Inflammatory macrophage treated with lipopolysaccharide for 4 hours (primary cell): ENCODE measurements around the gene DHX34.
"Not testable (repeated sequence)": the region's sequence is repeated elsewhere in the genome, so short reads cannot be mapped to it uniquely, and the experiment has no call there.

ENCODE experiments used
- DNase-seq: peaks from one replicate; pipeline ENCODE4 v3.0.0-alpha.2; 2020

DHX34 gene, protein sequence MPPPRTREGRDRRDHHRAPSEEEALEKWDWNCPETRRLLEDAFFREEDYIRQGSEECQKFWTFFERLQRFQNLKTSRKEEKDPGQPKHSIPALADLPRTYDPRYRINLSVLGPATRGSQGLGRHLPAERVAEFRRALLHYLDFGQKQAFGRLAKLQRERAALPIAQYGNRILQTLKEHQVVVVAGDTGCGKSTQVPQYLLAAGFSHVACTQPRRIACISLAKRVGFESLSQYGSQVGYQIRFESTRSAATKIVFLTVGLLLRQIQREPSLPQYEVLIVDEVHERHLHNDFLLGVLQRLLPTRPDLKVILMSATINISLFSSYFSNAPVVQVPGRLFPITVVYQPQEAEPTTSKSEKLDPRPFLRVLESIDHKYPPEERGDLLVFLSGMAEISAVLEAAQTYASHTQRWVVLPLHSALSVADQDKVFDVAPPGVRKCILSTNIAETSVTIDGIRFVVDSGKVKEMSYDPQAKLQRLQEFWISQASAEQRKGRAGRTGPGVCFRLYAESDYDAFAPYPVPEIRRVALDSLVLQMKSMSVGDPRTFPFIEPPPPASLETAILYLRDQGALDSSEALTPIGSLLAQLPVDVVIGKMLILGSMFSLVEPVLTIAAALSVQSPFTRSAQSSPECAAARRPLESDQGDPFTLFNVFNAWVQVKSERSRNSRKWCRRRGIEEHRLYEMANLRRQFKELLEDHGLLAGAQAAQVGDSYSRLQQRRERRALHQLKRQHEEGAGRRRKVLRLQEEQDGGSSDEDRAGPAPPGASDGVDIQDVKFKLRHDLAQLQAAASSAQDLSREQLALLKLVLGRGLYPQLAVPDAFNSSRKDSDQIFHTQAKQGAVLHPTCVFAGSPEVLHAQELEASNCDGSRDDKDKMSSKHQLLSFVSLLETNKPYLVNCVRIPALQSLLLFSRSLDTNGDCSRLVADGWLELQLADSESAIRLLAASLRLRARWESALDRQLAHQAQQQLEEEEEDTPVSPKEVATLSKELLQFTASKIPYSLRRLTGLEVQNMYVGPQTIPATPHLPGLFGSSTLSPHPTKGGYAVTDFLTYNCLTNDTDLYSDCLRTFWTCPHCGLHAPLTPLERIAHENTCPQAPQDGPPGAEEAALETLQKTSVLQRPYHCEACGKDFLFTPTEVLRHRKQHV

DNA sequence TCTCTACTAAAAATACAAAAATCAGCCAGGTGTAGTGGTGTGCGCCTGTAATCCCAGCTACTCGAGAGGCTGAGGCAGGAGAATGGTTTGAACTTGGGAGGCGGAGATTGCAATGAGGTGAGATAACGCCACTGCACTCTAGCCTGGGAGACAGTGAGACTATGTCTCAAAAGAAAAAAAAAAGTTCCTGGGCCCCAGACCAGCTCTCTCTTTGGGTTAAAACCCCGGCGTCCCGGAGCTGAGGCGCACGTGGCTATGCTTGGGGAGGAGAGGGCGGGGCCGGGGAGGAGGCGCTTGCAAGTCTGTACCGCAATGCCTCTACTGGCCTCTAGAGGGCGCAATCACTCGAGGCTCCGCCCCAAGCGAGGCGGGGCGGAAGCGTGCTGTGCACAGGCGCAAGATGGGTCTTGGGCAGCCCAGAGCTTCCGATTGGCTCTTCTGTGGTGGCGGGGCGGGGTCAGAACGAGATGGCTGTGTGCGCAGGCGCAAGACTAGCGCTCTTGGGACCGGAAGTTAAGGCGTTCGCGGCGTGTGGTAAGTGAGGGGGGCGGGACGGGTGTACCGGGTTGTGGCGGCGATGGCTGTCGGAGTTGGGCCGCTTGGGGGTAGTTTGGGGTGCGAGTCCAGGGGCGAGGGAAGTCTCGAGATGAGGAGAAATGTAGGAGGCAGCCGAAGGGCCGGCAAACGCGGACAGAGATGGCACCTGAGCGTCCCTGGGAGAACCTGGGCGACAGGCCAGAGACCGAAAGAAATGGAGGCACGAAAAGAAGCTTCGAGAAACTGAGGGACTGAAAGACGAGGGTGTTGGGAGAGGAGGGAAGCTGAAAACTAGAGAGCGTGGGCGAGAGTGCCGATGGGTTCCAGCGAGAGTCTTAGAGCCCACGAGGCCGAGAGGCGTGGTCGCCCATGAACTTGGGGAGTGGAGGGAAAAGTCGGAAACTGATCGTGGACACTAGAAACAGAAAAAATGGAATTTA is at the start of gene DHX34:
TSS of gene DHX34 (plus strand) at position 497 of the 977 bp plus-strand sequence. CDS start 3,716 bp downstream, outside the sequence.
- DNase-seq, result peak; percentile 99

DNA sequence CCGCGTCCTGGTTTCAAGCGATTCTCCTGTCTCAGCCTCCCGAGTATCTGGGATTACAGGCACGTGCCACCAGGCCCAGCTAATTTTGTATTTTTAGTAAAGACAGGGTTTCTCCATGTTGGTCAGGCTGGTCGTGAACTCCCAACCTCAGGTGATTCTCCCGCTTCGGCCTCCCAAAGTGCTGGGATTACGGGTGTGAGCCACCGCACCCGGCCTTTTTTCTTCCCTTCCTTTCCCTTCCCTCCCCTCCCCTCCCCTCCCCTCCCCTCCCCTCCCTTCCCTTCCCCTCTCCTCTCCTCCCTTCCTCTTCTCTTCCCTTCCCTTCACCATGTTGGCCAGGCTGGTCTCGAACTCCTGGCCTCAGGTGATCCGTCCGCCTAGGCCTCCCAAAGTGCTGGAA is 48.2 kb upstream of the DHX34 start:
- DNase-seq, result not testable (repeated sequence)

DNA sequence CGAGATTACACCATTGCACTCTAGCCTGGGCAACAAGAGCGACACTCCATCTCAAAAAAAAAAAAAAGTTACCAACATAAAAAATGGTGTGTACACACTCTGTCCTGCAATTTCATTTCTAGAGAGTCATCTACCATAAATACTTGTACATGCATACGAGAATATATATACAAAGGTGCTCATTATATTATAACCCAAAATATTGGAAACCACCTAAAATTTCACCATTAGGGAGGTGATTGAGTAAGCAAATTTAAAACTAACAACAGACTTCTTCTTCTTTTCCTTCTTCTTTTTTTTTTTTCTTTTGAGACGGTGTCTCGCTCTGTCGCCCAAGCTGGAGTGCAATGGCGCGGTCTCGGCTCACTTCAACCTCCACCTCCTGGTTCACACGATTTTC is 46.9 kb upstream of the DHX34 start:
- DNase-seq, result peak; percentile 69

DNA sequence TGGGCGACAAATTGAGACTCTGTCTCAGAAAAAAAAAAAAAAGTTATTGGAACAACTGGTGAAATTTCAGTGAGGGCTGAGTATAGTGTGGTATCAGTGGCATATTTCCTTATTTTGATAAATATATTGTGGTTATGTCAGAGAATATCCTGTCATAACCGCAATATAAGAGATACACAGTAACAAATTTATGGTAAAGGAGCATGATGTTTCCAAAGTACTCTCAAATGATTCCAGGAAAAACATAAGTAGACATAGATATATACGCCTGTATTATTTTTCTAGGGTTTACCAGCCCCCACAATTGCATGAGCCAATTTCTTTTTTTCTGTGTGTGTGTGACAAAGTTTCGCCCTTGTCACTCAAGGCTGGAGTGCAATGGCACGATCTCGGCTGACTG is 45.1 kb upstream of the DHX34 start:
- DNase-seq, result no peak

DNA sequence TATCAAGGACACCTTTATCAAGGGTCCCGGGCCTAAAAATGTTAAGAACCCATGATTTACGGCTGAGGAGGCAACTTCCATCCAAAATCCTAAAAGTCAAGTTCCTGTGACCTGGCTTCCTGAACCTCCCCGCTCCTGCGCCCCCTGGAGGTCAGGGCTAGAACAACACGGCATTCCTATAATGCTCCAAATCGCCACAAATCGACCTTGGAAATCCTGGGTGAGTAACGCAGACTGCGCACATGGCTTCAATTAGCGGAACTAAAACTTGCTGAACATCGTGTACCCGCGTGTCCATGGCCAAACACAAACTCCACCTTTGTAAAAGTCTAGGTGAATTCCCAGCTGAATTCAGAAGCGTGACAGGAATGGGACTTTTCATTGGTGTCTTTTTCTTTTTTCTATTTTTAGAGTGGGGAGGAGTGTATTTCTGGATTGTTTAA is 43.8 kb upstream of the DHX34 start:
- DNase-seq, result peak; percentile 73

DNA sequence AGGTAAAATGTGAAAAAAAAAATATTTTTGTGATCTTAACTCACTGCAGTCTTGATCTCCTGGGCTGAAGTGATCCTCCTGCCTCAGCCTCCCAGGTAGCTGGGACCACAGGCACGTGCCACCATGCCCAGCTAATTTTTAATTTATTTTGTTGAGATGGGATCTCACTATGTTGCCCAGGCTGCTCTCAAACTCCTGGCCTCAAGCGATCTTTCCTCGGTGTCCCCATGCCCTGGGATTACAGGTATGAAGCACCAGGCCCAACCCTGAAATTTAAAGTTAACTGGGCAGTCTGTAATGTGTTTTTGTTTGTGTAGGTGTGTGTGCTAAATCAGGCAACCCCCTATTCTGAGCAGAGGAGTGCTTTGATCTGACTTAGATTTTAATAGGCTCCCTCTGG is 42.8 kb upstream of the DHX34 start:
- no peak for DNase-seq

DNA sequence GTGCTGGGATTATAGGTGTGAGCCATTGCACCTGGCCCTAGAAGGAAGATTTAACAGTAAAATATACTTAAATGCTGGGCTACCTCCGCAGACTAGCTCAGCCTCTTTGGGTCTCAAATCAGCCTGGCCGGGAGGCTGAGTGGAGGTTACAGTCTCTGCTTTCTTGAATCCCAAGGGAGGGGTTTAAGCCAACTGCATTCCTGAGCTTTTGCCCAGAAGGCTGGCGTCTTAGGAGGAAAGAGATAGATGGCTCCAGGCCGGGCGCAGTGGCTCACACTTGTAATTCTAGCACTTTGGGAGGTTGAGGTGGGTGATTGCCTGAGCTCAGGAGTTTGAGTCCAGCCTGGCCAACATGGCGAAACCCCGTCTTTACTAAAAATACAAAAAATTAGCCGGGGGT is 40.1 kb upstream of the DHX34 start:
- DNase-seq, result no peak

DNA sequence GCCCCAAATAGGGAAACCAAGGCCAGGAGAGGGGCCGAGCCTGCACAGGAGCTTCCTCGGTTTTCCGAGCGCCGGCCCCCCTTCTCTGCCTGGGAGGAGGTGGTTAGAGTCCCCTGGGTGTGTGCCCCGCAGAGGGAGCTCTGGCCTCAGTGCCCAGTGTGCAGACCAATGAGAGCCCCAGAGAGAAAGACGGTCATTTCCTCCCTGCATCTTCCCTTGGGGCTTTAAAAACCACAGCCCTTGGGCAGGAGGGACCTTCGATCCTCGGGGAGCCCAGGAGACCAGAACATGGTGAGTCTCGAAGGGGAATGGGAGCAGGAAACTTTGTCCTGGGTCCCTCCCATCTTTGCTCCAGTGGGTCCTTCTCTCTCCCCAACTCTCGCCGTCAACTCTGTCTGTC is 39.5 kb upstream of the DHX34 start, which contains the start of gene C5AR1:
TSS of gene C5AR1 (plus strand) at position 254 of the 400 bp plus-strand sequence. CDS start at position 289, 35 bp downstream.
- DNase-seq, result peak; percentile 83

DNA sequence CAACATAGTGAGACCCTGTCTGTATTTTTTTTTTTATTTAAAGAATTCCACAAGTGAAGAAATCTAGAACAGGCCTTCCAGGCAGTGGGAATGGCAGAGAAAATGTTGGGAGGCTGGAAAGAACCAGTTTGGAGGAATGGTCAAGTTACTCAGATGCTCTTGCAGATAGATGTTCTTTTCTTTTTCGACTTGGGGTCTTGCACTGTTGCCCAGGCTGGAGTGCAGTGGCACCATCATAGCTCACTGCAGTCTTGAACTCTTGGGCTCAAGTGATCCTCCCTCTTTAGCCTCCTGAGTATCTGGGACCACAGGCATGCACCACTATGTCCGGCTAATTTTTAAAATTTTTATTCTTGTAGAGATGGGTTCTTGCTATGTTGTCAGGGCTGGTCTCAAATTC is 38.8 kb upstream of the DHX34 start:
- DNase-seq, result no peak

DNA sequence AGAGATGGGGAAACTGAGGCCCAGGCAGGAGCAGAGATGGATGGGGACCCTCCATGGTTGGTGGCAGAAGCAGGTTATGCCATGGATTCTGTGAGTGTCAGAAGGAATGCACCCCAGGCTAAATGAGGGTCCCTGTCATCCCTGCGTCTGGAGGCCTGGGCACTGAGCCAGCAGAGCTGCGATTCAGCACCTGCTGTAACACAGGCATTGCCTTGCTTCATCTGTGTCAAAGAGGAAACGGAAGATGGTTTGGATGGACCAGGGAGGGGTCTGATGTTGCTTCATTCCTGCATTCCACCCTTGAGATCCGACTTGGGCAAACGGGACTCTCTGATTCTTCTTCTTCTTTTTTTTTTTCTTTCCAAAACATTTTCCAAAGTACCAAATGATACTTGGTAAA is 38.3 kb upstream of the DHX34 start:
- DNase-seq, result peak; percentile 92

DNA sequence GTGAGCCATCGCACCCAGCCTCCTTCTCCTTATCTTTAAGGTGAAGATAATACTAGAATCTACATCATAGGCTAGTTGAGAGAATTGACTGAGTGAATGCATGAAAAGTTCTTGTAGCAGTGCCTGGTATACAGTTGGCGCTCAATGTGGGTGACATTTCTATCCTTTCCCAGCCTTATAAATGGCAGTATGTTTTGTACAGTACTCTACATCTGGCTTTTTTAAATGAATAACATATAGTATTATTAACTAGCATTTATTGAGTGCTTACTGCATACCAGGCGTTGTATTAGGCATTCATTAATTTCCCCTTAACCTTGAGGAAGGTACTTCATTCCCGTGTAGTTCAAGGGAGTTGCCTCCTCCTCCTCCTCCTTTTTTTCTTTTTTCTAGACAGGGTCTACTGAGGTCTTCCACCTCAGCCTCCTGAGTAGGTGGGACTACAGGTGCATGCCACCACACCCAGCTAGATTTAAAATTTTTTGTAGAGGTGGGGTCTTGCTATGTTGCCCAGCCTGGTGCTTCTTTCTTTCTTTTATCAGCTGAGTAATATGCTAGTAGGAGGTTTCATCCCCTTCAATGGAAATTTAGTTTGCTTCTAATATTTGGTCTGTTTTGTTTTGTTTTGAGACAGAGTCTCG is 36.6 kb upstream of the DHX34 start:
- DNase-seq, result no peak

DNA sequence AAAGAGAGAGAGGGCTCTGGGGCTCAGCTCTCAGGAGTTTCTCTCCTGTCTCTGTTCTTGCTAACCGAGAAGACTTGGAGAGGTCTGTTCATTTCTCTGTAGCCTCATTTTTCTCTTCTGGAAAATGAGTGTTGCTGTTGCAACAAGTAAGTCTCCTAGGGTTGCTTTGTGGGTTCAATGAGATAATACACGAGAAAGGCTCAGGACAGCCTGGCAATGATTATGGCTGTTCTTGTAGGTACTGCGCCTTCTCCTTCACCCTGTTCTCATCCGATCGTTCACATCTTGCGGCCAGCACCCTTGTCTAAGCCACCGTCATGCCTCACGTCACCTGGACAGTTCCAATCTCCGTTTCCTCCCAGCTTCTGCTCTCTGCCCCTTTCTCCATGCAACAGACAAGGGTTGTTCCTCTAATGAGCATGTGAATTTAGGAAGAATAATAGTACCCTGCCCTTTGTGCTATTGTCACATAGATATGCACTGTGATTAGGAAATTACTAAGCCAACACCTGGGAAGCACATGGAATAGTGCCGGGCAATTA is 35.3 kb upstream of the DHX34 start:
- DNase-seq, result peak; percentile 30

DNA sequence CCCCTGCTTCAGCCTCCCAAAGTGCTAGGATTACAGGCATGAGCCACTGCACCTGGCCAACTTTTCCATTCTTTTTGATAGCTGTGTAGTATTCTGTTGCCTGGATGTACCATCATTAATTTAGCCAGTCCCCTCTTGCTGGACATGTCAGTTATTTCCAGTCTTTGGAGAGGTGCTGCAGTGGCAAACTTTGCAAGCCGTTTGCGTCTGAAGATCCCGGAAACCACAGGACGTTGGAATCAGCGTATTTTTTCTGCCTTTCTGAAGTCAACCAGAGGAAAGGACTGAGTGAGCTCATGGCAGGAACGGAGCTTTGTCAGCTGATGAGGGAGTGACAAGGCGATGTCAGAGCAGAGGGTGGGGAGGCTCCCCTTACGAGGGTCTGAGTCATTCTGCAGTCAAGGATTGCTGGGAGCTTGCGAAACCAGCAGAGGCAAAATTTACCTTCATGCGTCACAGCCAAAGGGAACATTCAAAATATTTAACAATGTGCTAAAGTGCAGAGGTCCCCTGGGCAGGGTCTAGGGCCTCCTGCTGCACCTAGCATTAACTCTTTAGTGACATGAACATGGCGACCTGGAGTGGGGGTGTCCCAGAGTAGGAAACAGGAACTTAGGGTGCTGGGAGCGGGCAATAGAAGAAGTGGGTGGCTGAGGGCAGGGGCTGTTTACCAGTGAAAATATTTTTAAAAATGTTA is 33.8 kb upstream of the DHX34 start:
- DNase-seq, result peak; percentile 99

DNA sequence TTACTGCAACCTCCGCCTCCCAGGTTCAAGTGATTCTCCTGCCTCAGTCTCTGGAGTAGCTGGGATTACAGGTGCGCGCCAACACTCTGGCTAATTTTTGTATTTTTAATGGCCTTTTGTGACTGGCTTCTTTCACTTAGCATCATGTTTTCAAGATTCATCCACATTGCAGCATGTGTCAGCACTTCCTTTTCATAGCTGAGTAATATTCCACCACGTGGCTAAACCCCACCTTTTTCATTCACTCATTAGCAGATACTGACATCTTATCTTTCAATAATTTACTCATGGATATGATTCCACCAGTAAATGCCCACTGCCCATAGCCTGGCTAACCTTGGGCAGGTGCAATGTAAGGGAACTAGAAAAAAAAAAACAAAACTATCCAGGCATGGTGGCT is 32.6 kb upstream of the DHX34 start:
- peak; percentile 51 for DNase-seq

DNA sequence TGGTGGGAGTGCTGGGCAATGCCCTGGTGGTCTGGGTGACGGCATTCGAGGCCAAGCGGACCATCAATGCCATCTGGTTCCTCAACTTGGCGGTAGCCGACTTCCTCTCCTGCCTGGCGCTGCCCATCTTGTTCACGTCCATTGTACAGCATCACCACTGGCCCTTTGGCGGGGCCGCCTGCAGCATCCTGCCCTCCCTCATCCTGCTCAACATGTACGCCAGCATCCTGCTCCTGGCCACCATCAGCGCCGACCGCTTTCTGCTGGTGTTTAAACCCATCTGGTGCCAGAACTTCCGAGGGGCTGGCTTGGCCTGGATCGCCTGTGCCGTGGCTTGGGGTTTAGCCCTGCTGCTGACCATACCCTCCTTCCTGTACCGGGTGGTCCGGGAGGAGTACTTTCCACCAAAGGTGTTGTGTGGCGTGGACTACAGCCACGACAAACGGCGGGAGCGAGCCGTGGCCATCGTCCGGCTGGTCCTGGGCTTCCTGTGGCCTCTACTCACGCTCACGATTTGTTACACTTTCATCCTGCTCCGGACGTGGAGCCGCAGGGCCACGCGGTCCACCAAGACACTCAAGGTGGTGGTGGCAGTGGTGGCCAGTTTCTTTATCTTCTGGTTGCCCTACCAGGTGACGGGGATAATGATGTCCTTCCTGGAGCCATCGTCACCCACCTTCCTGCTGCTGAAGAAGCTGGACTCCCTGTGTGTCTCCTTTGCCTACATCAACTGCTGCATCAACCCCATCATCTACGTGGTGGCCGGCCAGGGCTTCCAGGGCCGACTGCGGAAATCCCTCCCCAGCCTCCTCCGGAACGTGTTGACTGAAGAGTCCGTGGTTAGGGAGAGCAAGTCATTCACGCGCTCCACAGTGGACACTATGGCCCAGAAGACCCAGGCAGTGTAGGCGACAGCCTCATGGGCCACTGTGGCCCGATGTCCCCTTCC is 28.9 kb upstream of the DHX34 start:
- no peak for DNase-seq

DNA sequence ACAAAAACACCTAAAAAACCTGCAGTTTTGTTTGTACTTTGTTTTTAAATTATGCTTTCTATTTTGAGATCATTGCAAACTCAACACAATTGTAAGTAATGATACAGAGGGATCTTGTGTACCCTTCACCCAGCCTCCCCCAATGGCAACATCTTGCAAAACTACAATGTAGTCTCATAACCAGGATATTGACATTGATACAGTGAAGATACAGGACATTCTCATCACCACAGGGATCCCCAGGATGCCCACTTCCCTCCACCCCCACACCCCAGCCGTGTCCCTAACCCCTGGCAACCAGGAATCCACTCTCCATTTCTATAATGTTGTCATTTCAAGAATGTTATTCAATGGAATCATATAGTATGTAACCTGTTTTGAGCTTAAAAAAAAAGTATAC is 27.5 kb upstream of the DHX34 start:
- DNase-seq, result peak; percentile 48

DNA sequence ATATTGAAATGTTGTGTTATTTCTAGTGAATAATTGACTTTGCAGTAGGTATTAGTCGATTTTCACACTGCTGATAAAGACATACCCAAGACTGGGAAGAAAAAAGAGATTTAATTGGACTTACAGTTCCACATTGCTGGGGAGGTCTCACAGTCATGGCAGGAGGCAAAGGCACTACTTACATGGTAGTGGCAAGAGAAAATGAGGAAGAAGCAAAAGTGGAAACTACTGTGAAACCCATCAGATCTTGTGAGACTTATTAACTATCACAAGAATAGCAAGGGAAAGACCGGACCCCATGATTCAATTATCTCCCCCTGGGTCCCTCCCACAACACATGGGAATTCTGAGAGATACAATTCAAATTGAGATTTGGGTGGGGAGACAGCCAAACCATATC is 27.1 kb upstream of the DHX34 start:
- peak; percentile 92 for DNase-seq

DNA sequence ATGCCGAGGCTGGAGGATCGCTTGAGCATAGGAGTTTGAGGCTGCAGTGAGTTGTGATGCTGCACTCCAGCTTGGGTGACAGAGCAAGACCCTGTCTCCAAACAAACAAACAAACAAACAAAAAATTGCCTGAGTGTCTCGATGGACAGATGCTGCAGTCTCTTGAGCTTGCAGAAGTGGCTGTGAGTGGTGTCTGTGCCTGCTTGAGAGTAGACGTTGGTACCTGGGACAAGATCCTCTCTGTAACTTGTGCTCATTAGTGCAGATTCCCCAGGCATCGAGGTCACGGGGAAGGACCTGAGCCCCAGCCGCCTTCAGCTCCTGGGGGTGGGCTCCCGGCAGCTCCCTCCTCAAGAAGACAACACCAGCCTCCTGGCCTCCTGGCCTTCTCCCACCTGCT is 25.7 kb upstream of the DHX34 start:
- DNase-seq, result no peak

DNA sequence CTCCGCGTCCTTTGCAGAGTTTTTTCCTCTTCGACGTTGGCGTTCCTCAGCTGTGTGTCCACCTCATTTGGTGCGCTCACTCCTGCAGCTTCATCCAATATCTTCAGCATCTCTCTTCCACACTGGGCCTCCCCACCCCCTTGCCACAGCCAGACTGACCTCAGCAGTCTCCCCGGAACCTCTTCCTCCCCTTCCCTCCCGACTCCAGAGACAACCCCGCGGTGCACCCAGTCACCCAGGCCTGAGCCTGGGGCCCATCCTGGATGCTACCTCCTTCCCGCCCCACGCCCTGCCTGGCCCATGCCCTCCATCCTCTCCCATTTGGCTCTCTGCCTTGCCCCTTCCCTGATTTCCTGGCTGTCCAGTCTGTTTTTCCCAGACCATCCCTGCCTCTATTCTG is 25.2 kb upstream of the DHX34 start:
- no peak for DNase-seq
